Ovary (tissue), 3 donors: ENCODE results near the gene FBXW5.

Source experiments
- CTCF ChIP-seq, 3 donors: fragments of 450-650 bp in 2 of 3; fragments of 200-600 bp in 1 of 3; IDR thresholded peaks; one replicate each; pipeline versions ENCODE4 v1.5.1 to v1.8.0; 2016 to 2022; ENCODE audit warnings: antibody characterized with exemption in 3 of 3, mild to moderate bottlenecking in 1 of 3
- POLR2A ChIP-seq: fragments of 450-650 bp; IDR thresholded peaks from one replicate; pipeline ENCODE4 v1.6.1; 2017; ENCODE audit warnings: antibody characterized with exemption, mild to moderate bottlenecking, moderate library complexity
- donor health status: DM: no; HTN: no; CAD: no.

- TF ChIP-seq CTCF (IDR thresholded peaks at IDR 0.05) (no peak), POLR2A (no peak)
These were observed 31.1 kb upstream of the FBXW5 start for GRCh38 chr9:136975644-136976043.
